GM13976 (cell line): ENCODE results near the gene PLEKHH3.
A peak's percentile ranks its signal among the peaks of the same experiment; 100 is the strongest.

Source experiments
- DNase-seq: peaks from one replicate; pipeline ENCODE4 v3.0.0; 2012; ENCODE audit warnings: low spot score
- CTCF ChIP-seq: IDR thresholded peaks from 2 replicates; pipeline ENCODE4 v1.5.1; 2012; ENCODE audit warnings: borderline replicate concordance, mild to moderate bottlenecking; ENCODE audit not compliant: insufficient read depth; ENCODE audit errors: extremely low read depth, missing control alignments, control extremely low read depth
- in situ Hi-C: fragments of 300-500 bp; cut with MboI; formaldehyde crosslinking; loops from one replicate; pipeline ENCODE4 v1.12.0; 2022; ENCODE audit warnings: low sequenced_read_pairs, mixed read lengths, inconsistent platforms; ENCODE audit not compliant: unreplicated experiment

PLEKHH3 gene

DNA sequence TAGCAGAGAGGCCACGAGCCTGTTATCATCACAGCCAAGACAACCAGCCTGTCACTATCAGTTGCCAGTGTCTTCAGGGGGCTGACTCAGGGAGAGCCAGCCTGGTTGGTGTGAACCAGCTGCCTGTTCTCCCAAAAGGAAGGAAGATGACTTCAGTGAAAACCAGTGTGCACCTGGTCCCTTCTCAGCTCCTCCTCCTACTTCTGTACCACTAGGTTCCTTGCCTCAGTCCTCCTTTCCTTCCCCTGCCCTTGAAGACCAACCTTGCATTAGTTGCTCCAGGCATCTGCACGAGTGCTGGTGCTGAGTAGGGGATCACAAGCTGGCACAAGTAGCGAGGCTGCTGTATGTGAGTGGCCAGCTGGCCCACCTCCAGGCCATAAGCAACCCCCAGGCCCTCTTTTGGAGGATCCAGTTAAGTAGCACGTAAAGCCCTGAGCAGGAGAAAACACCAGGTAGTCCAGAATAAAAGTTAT is 58.8 kb downstream of the PLEKHH3 start:
- DNase-seq, result peak; percentile 43
- no peak for TF ChIP-seq CTCF
- in situ Hi-C loops, result no loop called here
